Effector memory CD4-positive, alpha-beta T cell (primary cell): ENCODE results near the gene RSRP1.
"Not testable (repeated sequence)": the region's sequence is repeated elsewhere in the genome, so short reads cannot be mapped to it uniquely, and the experiment has no call there.

Experiments
- DNase-seq, 3 donors: peaks; one replicate each; pipeline ENCODE4 v3.0.0-alpha.2; 2020
- H3K27ac ChIP-seq: 2 replicates; pipeline ENCODE4 v1.7.0; 2013; ENCODE audit warnings: mild to moderate bottlenecking, low read length, moderate library complexity; ENCODE audit not compliant: insufficient read depth, poor library complexity, severe bottlenecking
- H3K27me3 ChIP-seq: replicated peaks from 2 replicates; pipeline ENCODE4 v1.7.0; 2013; ENCODE audit warnings: mild to moderate bottlenecking, low read length; ENCODE audit not compliant: insufficient read depth, control insufficient read depth, poor library complexity, severe bottlenecking
- H3K36me3 ChIP-seq: 2 replicates; pipeline ENCODE4 v1.7.0; 2013; ENCODE audit warnings: mild to moderate bottlenecking, low read length, moderate library complexity; ENCODE audit not compliant: control insufficient read depth, insufficient read depth
- H3K4me1 ChIP-seq: 2 replicates; pipeline ENCODE4 v1.7.0; 2013; ENCODE audit warnings: low read length, mild to moderate bottlenecking; ENCODE audit not compliant: control insufficient read depth, insufficient read depth, poor library complexity, severe bottlenecking
- H3K4me3 ChIP-seq: 2 replicates; pipeline ENCODE4 v1.7.0; 2013; ENCODE audit warnings: low read length, low read depth, mild to moderate bottlenecking; ENCODE audit not compliant: insufficient read depth, poor library complexity, severe bottlenecking
- H3K9me3 ChIP-seq: 2 replicates; pipeline ENCODE4 v1.7.0; 2013; ENCODE audit warnings: mild to moderate bottlenecking, low read length, moderate library complexity; ENCODE audit not compliant: control insufficient read depth
- total RNA-seq, 3 donors: gene quantifications; one replicate each; lab custom pipeline; 2026; lab: John Stamatoyannopoulos, UW

RSRP1 gene
- 460 to 677 (median 607) reads per million in 3 donors for total RNA-seq

GRCh38 chr1:25247024-25247828 is at the start of gene RSRP1:
Gene RSRP1 (minus strand): TSS chr1:25247454. CDS start chr1:25246963, 491 bp downstream.
- no peaks in the 10 kb centered on the region for H3K27me3 ChIP-seq
- H3K27ac ChIP-seq, result peak within 1 kb of the TSS; percentile 99
- peaks cover 46% of the 10 kb centered on the region for H3K36me3 ChIP-seq
- H3K9me3 ChIP-seq, result no peaks in the 10 kb centered on the region
- peaks cover 32% of the 10 kb centered on the region for H3K4me1 ChIP-seq
- peak within 1 kb of the TSS; percentile 99 for H3K4me3 ChIP-seq
- DNase-seq, result peak; percentile 99 to 100 (median 100)

- not testable (repeated sequence) for H3K36me3 ChIP-seq, H3K27me3 ChIP-seq, H3K4me1 ChIP-seq, H3K27ac ChIP-seq, H3K4me3 ChIP-seq, H3K9me3 ChIP-seq, DNase-seq
These were observed 49.2 kb upstream of the RSRP1 start for GRCh38 chr1:25296501-25296900.

- H3K36me3 ChIP-seq, H3K27ac ChIP-seq, H3K4me1 ChIP-seq: not testable (repeated sequence)
These were observed 47.9 kb upstream of the RSRP1 start for GRCh38 chr1:25294889-25295826.

GRCh38 chr1:25293426-25293825 is 46.2 kb upstream of the RSRP1 start:
- not testable (repeated sequence) for H3K36me3 ChIP-seq, H3K9me3 ChIP-seq, H3K4me1 ChIP-seq, H3K4me3 ChIP-seq, H3K27me3 ChIP-seq, DNase-seq, H3K27ac ChIP-seq

More at GRCh38 chr1:25294889-25295826, 47.9 kb upstream of the RSRP1 start:
- not testable (repeated sequence) for H3K9me3 ChIP-seq, H3K4me3 ChIP-seq, DNase-seq, H3K27me3 ChIP-seq

GRCh38 chr1:25290043-25290442 is 42.8 kb upstream of the RSRP1 start:
- H3K36me3 ChIP-seq, H3K4me3 ChIP-seq, H3K27ac ChIP-seq, H3K4me1 ChIP-seq, H3K9me3 ChIP-seq, H3K27me3 ChIP-seq, DNase-seq: not testable (repeated sequence)

GRCh38 chr1:25288573-25289101 is 41.4 kb upstream of the RSRP1 start:
- H3K9me3 ChIP-seq, H3K36me3 ChIP-seq, DNase-seq: not testable (repeated sequence)

GRCh38 chr1:25287164-25287563 is 39.9 kb upstream of the RSRP1 start:
- H3K9me3 ChIP-seq, H3K36me3 ChIP-seq, H3K4me1 ChIP-seq, H3K27ac ChIP-seq, H3K4me3 ChIP-seq, DNase-seq, H3K27me3 ChIP-seq: not testable (repeated sequence)

More at GRCh38 chr1:25288573-25289101, 41.4 kb upstream of the RSRP1 start:
- H3K27ac ChIP-seq, H3K4me3 ChIP-seq, H3K27me3 ChIP-seq, H3K4me1 ChIP-seq: not testable (repeated sequence)

- H3K4me1 ChIP-seq, DNase-seq, H3K27me3 ChIP-seq, H3K36me3 ChIP-seq, H3K9me3 ChIP-seq, H3K27ac ChIP-seq, H3K4me3 ChIP-seq: not testable (repeated sequence)
These were observed 38.6 kb upstream of the RSRP1 start for GRCh38 chr1:25285862-25286261.

- H3K4me3 ChIP-seq, H3K9me3 ChIP-seq, H3K36me3 ChIP-seq, H3K4me1 ChIP-seq, H3K27ac ChIP-seq, H3K27me3 ChIP-seq, DNase-seq: not testable (repeated sequence)
These were observed 32.4 kb upstream of the RSRP1 start for GRCh38 chr1:25279693-25280111.
